Fibroblast of the conjunctiva (primary cell): ENCODE results near the gene HAPLN1.
A peak's percentile ranks its signal among the peaks of the same experiment; 100 is the strongest.

ENCODE experiments used
- DNase-seq: peaks from one replicate; pipeline ENCODE4 v3.0.0-alpha.2; 2010; ENCODE audit warnings: low read depth

HAPLN1 gene

DNA sequence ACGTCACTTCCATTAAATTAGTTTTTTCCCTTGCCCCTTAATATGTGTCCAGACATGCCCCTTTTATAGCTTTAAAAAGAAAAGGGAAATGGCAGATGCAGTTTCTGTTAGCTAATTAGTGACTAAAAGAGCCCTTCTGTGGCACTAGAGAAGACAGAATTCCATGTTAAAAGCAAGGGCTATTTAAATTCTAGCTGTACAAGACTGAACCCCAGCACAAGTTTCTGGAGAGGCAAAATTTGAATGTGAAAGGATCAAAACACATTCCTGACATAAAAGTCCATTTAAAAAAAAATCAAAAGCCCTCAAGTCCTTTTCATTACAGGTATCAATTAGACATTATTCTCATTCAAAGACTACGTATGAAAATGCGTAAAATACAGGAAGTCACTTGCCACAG lies 78.7 kb downstream of the HAPLN1 start:
- no peak for DNase-seq

GRCh38 chr5:83639911-83640310 lies 80.7 kb downstream of the HAPLN1 start:
- DNase-seq = no peak

DNA sequence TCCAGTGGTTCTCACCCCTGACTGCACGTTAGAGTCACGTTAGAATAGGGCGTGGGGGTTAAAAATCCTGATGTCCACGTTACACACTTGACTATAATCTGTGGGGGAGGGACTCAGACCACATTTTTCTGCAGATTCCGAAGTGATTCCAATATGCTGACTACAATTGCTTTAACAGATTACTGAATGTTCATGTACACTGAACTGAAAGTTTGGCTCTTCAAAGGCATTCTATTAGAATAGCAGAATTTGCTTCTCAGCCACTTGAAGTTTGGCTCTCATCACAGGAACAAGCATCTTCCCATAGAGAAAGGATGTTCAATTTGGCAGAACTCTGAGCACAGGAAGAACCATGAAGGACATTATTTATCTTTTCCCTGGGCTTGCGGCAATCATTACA lies 84.5 kb downstream of the HAPLN1 start:
- DNase-seq = no peak

DNA sequence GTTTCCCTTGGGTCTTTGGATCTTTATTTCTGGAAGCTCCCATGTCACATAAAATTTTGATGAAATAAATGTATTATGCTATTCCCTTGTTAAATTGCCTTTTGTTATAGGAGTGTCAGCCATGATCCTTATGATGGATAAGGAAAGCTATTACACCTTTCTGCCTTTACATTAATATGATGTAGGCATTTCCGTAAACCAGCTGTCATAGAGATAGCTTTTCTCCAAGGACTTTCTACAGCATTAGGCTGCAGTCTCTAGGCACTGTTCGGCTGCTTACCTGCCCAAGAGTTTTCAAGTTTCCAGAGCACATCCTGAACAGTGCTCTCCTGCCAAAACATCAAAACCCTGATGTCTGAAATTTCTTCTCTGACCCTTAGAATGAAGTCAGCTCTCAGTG lies 87.4 kb downstream of the HAPLN1 start:
- DNase-seq = no peak

GRCh38 chr5:83632874-83633273 lies 87.8 kb downstream of the HAPLN1 start:
- DNase-seq = peak; percentile 1

- DNase-seq = no peak
Observed at GRCh38 chr5:83628360-83628759, 92.3 kb downstream of the HAPLN1 start.

DNA sequence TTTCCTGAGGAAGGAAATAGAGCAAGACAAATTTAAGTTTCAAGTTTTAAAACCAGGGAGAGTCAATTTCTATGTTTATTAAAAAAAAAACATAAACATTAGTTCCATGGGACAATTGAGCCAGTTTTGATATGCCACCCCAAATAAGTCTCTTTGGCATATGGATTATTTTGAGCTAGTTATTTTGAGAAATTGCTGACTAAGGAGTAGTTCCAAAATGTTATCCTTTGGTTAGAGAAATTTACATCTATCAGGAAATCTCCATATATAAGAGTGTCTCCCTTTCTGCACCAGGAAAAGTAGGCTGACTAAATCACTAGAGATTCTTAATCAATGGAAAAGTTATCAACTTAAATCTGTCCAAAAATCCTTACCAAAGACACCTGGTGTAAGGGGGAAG lies 105.8 kb downstream of the HAPLN1 start:
- DNase-seq = no peak

DNA sequence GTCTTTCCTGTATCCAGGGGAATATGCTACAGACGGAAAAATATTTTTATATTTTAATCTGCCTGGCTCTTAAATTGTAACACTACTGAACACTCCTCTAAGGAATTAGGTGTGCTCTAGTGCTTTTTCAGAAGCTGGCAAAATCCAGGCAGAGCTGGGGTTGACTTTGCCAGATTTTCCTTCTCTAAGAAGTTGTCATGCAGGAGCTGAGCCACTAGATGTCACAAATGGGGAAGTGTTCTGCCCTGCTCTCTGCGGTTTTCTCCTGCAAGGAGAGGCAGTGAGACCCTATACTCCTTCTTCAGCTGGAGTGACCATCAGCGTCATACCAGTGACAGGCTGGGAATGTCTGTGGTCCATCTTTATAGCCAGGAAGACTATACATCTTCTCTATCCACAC lies 112.5 kb downstream of the HAPLN1 start:
- no peak for DNase-seq

- DNase-seq = no peak
Observed at GRCh38 chr5:83595217-83595616, 125.4 kb downstream of the HAPLN1 start.

GRCh38 chr5:83590966-83591365 lies 129.7 kb downstream of the HAPLN1 start:
- DNase-seq = no peak

DNA sequence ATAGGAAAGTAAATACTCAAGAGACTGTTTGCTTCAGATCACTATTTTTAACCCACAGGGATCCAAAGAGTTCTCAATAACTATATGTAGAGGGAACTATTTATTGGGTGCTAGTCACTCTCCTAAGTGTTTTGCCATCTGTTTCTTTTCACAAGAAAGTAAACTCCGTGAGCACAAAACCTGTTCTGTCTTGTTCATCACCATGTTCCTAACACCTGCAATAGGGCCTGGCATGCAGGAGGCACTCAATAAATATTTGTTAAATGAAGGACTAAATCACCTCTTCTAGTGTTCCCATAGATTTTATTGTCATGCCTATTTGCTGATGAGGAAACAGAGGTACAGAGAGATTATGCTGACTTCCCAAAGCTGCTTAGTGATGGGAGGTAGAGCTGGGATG lies 130.9 kb downstream of the HAPLN1 start:
- DNase-seq = no peak
